ENCODE results near the gene HEATR5A.
A peak's percentile ranks its signal among the peaks of the same experiment; 100 is the strongest.
"Not testable (repeated sequence)": the region's sequence is repeated elsewhere in the genome, so short reads cannot be mapped to it uniquely, and the experiment has no call there.

The HEATR5A gene

DNA sequence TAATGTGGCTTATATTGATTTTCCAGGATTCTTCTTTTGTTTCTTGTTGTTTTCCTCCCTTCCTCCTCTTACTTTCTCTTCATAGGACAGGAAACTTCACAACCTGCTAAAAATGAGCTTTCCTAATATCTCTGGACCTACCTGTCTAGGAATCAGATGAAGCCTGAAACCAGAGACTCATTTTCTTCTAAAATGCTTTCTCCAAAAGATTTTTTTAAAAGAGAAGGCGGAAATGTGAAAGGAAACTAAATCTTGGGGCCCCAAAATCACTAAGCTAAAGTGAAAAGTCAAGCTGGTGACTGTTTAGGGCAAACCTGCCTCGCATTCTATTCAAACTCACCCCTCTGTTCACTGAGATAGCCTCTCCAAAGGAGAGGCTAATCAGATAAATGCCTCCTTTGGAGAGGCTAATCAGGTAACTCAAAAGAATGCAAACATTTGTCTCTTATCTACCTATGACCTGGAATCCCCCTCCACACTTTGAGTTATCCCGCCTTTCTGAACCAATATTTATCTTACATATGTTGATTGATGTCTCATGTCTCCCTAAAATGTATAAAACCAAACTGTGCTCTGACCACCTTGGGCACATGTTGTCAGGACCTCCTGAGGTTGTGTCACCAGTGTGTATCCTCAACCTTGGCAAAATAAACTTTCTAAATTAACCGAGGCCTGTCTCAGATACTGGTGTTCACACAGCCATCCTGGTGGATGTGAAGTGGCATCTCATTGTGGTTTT is 140.0 kb downstream of the HEATR5A start:
- DNase-seq, result no peak

DNA sequence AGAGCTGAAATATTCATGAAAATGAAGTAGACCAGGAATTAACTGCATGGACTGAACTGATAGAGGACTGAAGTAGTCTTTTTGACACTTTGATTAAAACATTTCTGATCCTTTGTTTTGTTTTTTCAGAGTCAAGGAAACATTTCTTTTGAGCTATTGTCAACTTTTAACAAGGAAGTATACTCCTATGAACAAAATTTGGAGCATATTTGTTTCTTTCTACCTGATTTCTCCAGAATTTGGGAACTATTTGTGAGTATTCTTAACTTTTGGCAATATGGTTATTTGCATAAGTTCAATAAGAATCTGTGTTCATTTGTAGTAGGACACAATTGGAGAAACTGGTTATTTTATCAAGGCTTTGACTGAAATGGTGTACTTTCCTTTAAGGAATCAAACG is 141.5 kb downstream of the HEATR5A start:
- DNase-seq, result no peak

DNA sequence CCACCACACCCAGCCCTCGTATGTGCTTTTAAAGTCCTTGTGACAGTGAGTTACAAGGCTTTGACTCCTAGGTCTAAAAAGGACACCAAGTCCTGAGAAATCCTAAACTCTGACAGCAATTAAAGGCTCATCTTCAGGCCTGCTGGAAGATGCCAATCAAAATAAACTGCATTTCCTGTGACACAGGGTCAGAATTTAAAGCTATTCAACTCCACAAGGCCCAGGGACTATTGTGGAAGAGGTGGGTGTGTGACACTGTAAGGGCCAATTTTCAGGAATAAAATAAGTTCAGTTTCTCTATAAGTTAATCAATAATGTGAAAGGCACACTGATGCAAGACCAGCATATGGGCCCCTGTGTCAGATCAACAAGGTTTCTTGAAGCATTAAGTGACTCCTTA is 143.3 kb downstream of the HEATR5A start:
- DNase-seq, result no peak

DNA sequence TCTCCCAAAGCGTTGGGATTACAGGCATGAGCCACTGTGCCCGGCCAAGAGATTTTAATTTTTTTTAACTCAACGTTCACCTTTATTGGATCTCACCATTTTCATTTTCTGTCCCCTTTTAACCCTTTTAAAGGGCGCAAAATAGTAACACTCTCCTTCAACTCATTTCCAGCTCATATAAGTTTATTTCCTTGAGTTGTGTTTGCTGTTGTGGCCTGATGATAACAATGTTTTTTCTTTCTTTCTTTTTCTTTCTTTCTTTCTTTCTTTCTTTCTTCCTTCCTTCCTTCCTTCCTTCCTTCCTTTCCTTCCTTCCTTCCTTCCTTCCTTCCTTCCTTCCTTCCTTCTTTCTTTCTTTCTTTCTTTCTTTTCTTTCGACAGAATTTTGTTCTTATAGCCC is 143.9 kb downstream of the HEATR5A start:
- DNase-seq, result not testable (repeated sequence)

DNA sequence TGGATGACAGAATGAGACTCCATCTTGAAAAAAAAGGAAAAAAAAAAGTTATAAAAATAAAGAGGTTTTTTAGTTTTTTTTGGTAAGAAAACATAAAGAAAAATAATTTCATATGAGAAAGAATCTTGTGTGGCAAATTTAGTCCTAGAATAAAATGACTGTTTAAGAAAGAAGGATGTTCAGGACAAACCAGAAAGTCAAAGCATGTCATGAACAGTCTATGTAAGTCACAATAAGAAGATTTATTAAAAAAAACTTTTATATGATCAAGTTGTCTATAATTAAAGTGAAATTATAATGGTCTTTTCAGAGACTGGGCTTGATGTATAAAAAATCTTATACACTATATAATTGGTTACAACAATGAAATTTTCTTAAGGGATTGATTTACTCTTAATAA is 144.6 kb downstream of the HEATR5A start:
- DNase-seq, result no peak

DNA sequence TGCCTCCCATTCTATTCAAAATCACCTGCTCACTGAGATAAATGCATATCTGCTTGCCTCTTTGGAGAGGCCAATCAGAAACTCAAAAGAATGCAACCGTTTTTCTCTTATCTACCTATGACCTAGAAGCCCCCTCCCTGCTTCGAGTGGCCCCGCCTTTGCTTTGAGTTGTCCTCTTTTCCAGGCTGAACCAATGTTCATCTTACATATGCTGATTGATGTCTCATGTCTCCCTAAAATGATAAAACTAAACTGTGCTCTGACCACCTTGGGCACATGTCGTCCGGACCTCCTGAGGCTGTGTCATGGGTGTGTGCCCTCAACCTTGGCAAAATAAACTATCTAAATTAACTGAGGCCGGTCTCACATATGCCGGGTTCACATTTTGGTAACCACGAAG is 148.7 kb downstream of the HEATR5A start:
- DNase-seq, result no peak

DNA sequence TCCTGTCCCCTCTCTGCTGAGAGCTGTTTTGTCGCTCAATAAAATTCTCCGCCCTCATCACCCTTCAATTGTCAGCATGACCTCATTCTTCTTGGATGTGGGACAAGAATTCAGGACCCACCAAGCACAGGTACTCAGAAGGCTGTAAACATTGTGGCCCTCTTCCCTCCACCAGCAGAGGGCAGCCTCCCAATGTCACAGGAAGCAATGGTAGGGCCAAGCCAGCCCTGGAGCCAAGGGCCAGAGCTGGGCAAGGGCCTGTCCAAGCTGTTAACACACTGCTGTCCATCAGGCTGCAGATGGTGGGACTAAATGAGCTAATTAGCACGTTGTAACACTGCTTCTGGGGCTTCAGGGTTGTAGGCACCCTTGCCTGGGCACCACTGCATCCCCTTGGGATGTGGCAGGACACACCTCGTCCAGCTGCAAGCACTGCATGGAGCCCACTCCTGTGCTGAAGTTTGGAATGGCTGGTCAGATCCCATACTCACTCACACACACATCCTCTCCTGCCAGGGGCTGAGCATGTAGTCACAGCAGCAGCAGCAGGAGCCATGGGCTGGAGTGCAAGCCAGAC is 150.1 kb downstream of the HEATR5A start:
- DNase-seq, result peak; percentile 44 to 45

DNA sequence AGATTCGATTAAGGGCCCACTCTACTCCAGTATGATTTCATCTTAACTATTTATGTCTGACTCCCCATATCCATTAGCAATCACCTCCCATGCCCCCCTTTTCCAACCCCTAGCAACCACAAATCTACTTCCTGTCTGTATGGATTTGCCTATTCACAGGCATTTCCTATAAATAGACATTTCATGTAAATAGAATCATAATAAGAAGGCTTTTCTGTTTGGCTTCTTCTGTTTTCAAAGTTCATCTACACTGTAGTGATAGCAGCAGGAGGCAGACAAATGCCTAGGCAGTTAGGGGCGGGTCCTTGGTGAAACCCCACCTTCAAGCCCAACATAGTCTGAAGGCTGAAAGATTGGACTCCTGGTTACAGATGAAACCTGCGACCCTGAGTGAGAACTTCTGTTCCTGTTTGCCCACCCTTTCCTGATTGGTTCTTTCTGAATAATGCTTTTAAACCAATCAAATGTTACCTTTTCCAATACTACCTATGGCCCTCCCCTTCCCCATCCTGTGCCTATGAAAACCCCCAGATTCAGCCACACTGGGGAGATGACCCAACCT is 150.6 kb downstream of the HEATR5A start:
- DNase-seq, result no peak

DNA sequence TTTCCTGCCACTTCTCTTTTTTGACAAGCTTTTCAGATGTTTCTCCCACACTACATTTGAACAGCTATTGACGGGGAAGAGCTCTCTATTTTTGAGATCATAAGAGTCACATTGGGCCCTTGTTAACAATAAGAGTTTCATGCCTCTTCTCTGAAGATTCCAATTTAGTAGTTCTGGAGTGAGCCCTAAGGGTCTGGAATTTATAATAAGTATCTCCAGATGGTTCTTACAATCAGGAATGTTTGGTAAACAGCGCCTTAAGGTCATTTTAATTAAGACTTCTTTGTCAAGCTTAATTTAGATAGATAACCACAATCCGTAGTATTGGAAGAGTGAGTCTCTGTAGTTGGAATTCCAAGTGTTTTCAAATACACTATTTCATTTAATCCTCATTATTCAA is 152.1 kb downstream of the HEATR5A start:
- no peak for DNase-seq

DNA sequence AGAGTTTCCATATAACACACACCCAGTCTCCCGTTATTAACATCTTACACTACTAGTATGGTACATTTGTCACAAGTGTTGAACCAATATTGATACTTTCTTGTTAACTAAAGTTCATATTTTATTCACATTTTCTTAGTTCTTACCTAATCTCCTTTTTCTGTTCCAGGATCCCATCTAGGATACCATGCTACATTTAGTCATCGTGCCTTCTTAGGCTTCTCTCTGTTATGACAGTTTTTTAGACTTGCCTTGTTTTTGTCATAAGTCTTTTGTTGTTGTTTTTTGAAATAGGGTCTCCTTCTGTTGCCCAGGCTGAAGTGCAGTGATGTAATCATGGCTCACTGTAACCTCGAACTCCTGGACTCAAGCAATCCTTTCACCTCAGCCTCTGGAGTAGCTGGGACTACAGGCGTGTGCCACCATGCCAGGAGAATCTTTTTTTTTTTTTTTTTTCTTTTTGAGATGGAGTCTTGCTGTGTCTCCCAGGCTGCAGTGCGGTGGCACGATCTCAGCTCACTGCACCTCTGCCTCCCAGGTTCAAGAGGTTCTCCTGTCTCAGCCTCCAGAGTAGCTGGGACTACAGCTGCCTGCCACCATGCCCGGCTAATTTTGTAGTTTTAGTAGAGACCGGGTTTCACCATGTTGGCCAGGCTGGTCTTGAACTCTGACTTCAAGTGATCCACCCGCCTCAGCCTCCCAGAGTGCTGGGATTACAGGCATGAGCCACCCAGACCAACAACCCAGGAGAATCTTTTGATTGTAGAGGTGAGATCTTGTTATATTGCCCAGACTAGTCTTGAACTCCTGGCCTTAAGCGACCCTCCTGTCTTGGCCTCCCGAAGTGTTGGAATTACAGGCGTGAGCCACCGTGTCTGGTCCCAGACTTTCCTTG is 153.7 kb downstream of the HEATR5A start:
- DNase-seq, result no peak

DNA sequence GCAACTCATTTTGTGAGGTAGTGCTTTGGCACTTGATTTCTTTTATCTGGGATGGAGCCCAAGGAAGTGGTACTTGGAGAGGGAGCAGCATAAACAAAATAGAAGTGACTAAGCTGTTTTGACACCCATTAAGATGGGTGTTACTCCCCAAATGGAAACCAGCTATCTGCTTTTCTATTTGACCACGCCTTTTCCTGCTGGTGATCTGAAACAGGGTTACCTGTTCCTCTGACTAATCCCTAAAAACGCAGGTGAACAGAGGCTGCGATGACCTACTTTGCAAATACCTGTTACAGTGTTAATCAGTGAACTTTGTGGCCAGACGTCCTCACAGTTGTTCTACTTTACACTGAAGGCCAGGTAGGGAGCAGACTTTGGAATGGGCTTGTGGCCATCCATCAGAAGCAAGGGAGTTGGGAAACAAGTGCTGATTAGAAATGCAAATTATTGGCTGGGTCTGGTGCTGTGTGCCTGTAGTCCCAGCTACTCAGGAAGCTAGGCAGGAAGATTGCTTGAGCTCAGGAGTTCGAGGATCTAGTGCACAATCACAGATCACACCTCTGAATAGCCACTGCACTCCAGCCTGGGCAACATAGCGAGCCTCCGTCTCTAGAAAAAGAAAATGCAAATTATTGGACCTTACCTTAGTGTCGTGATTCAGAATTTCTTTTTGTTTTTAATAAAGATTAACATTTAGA is 154.5 kb downstream of the HEATR5A start:
- no peak for DNase-seq

DNA sequence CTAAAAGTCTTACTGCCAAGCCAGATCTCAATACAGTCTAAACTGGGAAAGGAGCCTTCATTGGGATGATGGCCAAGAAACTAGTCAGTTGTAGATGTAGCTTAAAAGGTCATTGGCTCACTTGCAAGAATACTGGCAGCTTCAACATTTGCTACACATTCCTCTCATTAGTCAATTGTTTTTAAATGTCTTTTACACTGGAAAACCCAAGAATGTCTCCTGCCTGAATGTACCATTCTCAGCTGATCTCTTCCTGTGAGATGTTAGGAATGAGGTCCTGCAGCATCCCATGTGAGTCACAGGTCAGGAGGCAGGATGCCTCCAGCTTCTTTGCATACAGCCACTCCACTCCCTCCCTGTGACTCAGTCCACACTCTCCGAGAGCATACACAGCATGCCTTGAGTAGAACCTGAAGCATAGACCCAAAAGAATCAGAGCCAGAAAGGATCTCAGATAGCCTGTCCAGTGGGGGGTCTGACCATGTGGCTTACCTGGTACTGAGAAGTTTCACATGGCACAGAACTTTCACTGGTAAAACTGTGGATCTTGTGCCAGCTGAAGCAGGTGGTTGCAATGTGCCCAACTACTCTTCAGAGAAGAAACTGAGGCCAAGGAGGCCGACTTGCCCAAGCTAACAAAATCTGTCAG is 156.7 kb downstream of the HEATR5A start:
- DNase-seq, result no peak

DNA sequence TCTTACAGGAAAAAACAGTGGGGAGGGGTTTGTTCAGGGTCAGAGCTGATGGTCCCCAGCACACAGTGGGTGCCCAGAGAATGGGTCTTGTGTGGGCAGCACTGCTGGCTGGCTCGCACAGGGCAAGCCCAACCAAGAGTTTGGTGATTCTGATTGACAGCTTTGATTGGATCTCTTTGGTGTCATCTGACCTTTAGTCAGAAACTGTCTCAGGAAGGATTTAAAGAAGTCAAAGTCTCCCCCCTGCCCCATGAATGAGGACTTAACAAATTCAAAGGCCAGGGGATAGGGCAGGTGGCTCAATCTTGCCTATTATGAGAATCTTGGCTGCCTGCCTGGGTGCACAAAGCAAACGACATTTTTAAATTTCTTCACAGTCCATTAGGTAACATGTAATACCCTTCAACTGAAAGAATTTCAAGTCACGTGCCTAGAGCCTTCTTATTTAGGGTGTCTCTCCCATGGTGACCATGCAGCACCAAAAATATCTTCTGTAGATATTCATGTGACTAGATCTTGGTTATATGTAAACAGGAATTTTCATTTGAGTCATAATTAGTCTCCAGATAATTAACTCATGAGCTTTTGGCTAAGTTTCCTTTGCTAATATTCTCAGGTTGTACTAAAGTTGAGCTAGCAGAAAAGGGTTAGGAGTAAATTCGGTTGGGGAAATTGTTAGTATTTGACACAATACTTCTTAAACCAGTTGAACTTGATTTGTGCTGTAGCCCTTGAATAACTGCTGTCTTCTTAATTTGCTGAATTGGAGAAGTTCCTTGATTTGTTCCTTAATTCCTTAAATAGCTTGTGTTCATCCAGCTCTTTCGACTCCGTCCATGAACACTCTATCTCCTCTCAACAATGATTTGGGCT is 158.3 kb downstream of the HEATR5A start:
- DNase-seq, result no peak

DNA sequence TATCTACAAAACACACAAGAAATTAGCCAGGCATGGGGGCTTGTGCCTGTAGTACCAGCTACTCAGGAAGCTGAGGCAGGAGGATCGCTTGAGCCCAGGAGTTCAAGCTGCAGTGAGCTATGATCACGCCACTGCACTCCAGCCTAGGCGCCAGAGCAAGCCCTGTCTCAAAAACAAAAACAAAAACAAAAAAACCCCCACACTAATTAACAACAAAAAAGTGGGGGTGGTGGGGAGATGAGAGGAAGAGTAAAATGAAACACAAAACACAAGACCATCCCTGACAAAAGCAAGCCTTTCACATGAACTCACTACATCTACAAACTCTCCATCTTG is 158.9 kb downstream of the HEATR5A start:
- no peak for DNase-seq

DNA sequence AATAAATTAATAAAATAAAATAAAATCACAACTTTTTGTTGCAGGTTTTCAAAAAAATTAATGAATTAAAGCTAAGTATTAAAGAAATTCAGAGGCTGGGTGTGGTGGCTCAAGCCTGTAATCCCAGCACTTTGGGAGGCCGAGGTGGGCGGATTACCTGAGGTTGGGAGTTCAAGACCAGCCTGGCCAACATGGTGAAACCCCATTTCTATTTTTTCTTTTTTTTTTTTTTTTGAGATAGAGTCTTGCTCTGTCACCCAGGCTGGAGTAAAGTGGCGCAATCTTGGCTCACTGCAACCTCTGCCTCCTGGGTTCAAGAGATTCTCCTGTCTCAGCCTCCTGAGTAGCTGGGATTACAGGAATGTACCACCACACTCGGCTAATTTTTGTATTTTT is 161.3 kb downstream of the HEATR5A start:
- not testable (repeated sequence) for DNase-seq

DNA sequence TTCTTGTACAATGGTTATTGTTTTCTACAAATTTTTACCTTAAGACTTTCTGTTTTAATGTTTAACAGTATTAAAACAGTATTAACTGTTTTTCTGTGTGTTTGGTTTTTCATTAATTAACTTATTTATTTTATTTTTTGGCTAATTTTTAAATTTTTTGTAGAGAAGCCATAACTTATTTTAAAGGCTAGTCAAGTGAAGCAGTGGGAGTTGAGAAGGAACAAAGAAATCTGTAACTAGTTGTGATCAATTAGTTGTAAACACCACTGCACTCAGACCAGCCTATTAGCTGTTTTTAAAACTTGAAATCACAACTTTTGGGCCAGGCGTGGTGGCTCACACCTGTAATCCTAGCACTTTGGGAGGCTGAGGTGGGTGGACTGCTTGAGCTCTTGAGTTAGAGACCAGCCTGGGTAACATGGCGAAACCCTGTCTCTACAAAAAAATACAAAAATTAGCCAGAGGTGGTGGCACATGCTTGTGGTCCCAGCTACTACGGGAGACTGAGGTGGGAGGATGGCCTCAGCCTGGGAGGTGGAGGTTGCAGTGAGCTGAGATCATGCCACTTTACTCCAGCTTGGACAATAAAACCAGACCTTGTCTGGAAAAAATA is 161.8 kb downstream of the HEATR5A start:
- DNase-seq, result no peak

DNA sequence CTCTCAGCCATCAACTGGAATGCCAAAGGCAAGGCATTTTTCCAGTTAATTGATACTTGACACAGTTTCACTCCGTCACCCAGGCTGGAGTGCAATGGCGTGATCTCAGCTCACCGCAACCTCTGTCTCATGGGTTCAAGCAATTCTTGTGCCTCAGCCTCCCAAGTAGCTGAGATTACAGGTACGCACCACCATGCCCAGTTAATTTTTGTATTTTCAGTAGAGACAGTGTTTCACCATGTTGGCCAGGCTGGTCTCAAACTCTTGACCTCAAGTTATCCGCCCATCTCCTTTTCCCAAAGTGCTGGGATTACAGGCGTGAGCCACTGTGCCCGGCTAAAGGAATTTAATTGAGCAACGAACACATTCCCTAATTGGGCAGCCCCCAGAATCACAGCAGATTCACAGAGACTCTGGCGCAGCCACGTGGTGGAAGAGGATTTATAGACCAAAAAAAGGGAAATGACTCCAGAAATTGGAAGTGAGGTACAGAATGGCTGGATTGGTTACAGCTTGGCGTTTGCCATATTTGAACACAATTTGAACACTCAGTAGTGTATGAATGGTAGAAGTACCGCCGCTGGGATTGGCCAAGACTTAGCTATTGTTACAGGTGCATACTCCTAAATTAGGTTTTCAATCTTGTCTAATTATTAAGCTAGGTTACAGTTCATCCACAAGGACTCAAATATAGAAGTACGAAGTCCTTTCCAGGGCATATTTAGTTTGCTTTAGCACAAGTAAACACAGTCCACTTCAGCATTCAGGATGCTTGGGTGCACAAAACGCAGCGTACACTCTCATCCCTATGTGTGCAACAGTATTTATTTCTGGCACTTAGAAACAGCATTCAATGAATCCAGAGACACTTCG is 162.6 kb downstream of the HEATR5A start:
- DNase-seq, result not testable (repeated sequence)

DNA sequence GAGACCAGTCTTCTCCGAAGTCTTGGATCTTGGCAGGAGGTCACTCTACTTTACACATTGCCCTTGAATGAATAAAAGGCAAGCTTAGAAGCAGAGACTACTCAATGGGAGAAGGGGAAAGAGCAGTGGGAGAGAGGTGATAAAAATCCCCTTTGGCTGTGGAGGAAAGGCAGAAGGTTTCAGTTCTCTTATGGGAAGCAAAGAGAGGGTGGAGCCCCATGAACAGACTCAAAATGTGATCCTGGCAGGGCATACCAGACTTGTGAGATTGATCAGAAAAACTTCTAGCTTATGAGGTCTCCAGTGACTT is 163.2 kb downstream of the HEATR5A start:
- no peak for DNase-seq

DNA sequence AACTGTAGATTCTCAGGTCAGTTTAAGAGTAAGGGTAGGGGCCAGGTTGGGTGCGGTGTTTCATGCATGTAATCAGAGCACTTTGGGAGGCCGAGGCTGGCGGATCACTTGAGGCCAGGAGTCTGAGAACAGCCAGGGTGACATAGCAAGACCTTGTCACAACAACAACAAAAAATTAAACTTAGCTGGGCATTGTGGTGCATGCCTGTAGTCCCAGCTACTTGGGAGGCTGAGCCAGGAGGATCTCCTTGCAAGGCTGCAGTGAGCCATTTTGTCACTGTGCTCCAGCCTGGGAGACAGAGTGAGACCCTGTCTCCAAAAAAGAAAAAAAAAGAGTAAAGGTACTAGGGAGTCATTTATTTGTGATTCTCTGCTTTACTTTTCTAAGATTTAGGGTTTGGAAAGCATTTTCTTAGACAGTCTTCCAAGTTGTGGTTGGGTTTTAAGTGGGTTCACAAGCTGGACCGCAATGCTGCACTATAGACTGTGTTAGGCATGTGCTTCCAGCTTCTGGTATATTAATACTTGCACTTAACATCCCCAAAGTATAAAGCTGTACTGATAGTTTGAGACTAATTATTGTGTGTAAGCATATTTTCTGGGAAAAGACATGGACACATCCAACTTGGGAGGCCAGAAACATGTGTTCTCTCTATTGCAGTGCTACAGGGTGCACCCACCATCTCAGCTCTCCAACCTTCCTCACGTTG is 163.7 kb downstream of the HEATR5A start:
- DNase-seq, result no peak

DNA sequence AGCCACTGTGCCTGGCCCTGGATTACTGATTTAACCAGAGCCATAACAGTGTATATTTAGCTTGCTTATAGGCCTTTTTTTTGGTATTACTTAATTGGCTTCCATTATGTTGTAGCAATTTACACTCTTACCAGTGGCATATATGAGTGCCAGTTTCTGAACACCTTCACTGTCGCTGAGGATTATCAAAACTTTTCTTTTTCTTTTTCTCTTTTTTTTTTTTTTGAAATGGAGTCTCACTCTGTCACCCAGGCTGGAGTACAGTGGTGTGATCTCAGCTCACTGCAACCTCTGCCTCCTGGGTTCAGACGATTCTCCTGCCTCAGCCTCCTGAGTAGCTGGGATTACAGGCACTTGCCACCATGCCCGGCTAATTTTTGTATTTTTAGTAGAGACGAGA is 164.4 kb downstream of the HEATR5A start:
- DNase-seq, result not testable (repeated sequence)

All from activated T-cell treated with anti-CD3 and anti-CD28 coated beads, Interleukin-2, amount 50 U/mL, for 48 hours (primary cell).